ENCODE results near the gene CTDSPL2. TPM values are rescaled to one million over a fixed set of nuclear protein-coding genes. Genes with fewer than 3 reads are reported as not detected.
"Not testable (repeated sequence)": the region's sequence is repeated elsewhere in the genome, so short reads cannot be mapped to it uniquely, and the experiment has no call there.

CTDSPL2 gene
- total RNA-seq, 4 donors from 2014 or later = 18.3 to 26.1 (median 24.5) TPM

DNA sequence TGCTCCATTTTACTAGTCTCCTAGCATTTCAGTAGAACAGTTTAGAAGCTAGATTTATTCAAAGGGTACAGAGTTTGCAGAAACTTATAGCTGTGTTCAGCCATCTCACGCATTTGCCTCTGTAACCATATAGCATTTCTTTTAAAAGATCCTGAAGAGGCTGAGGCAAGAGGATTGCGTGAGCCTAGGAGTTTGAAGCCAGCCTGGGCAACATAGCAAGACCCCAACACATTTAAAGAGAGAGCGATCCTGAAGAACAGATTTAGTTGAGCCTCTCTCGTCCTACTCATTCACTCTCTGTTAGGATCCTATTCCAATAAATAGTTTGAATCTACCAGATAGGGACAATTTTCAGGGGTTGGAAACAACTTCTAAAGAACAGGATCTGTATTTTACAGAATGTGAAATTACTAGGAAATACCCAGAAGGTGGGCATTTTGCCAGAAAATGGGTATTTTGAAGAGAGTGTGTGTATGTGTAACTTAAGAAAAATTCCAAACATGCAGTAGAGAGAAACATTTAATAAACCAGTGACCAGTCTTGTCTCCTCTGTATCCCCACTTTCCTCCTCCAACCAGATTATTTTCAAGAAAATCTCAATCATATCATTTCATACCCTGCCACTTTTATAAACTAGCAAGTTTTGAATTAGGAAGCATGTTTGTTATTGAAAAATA lies 114.0 kb downstream of the CTDSPL2 start:
- no peak for TF ChIP-seq POLR2A (IDR thresholded peaks at IDR 0.05)
- TF ChIP-seq, protein P1, sequence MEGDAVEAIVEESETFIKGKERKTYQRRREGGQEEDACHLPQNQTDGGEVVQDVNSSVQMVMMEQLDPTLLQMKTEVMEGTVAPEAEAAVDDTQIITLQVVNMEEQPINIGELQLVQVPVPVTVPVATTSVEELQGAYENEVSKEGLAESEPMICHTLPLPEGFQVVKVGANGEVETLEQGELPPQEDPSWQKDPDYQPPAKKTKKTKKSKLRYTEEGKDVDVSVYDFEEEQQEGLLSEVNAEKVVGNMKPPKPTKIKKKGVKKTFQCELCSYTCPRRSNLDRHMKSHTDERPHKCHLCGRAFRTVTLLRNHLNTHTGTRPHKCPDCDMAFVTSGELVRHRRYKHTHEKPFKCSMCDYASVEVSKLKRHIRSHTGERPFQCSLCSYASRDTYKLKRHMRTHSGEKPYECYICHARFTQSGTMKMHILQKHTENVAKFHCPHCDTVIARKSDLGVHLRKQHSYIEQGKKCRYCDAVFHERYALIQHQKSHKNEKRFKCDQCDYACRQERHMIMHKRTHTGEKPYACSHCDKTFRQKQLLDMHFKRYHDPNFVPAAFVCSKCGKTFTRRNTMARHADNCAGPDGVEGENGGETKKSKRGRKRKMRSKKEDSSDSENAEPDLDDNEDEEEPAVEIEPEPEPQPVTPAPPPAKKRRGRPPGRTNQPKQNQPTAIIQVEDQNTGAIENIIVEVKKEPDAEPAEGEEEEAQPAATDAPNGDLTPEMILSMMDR (IDR thresholded peaks at IDR 0.05 in 4 of 5, conservative IDR thresholded peaks at IDR 0.05 in 1 of 5) = no peak
- Histone ChIP-seq H3K27ac (peak overlapping the region; percentile 60 to 78 (median 66)), H3K36me3 (no peaks in the 10 kb centered on the region), H3K4me3 (no peak overlapping the region), H3K4me1 (peaks cover 60 to 66% of the 10 kb centered on the region in 2 donors), H3K9me3 (no peaks in the 10 kb centered on the region), H3K27me3 (no peaks in the 10 kb centered on the region)
- in situ Hi-C loops (cut with MboI; ENCODE audit: low sequenced_read_pairs in 4 of 4) = no loop called here
- ATAC-seq (no peak), DNase-seq (no peak)
- intact Hi-C loops (cut with DNase I; ENCODE audit: low total_unique reads) = loop anchor here (5.0 kb wide), 1 partner anchor 171 kb away; the partner anchor contains the start of genes B2M and PATL2

GRCh38 chr15:44542596-44542995 lies 115.2 kb downstream of the CTDSPL2 start:
- DNase-seq (no peak), ATAC-seq (no peak)
- Histone ChIP-seq H3K27me3 (no peaks in the 10 kb centered on the region), H3K4me3 (peak overlapping the region in 1 of 4 donors; percentile 6), H3K27ac (peak overlapping the region; percentile 60 to 78 (median 66)), H3K4me1 (peaks cover 68 to 75% of the 10 kb centered on the region in 2 donors), H3K36me3 (no peaks in the 10 kb centered on the region), H3K9me3 (no peaks in the 10 kb centered on the region)
- in situ Hi-C loops (cut with MboI; ENCODE audit: low sequenced_read_pairs in 4 of 4) (no loop called here), intact Hi-C loops (cut with DNase I; ENCODE audit: low total_unique reads) (loop anchor here (5.0 kb wide), 1 partner anchor 170 kb away; the partner anchor contains the start of genes B2M and PATL2)
- TF ChIP-seq, protein P1 (IDR thresholded peaks at IDR 0.05 in 4 of 5, conservative IDR thresholded peaks at IDR 0.05 in 1 of 5) = no peak
- TF ChIP-seq POLR2A (IDR thresholded peaks at IDR 0.05) = no peak

GRCh38 chr15:44544745-44545144 lies 117.3 kb downstream of the CTDSPL2 start:
- H3K36me3 ChIP-seq; H3K9me3 ChIP-seq; in situ Hi-C loops (cut with MboI; ENCODE audit: low sequenced_read_pairs in 4 of 4); DNase-seq; H3K4me3 ChIP-seq; ATAC-seq; H3K27me3 ChIP-seq: not testable (repeated sequence)
- peak overlapping the region; percentile 78 to 88 (median 80) for H3K27ac ChIP-seq
- intact Hi-C loops (cut with DNase I; ENCODE audit: low total_unique reads) = loop anchor here (5.0 kb wide), 1 partner anchor 168 kb away; the partner anchor contains the start of genes B2M and PATL2
- peaks cover 52 to 62% of the 10 kb centered on the region in 2 donors for H3K4me1 ChIP-seq

GRCh38 chr15:44545913-44546802 lies 118.7 kb downstream of the CTDSPL2 start:
- ATAC-seq (peak; percentile 96 to 97), DNase-seq (peak; percentile 54 to 75)
- peak overlapping the region in 1 of 4 donors; percentile 3 for H3K4me3 ChIP-seq

GRCh38 chr15:44549152-44549551 lies 121.7 kb downstream of the CTDSPL2 start:
- H3K4me3 ChIP-seq; DNase-seq; intact Hi-C loops (cut with DNase I; ENCODE audit: low total_unique reads); ATAC-seq; H3K9me3 ChIP-seq; in situ Hi-C loops (cut with MboI; ENCODE audit: low sequenced_read_pairs in 4 of 4); H3K27me3 ChIP-seq: not testable (repeated sequence)
- Histone ChIP-seq H3K36me3 (peaks cover 0 to 23% of the 10 kb centered on the region in 2 donors), H3K4me1 (peaks cover 31 to 34% of the 10 kb centered on the region in 2 donors), H3K27ac (peak overlapping the region in 1 of 4 donors; percentile 15)

More at GRCh38 chr15:44545913-44546802, 118.7 kb downstream of the CTDSPL2 start:
- TF ChIP-seq, protein P1 (IDR thresholded peaks at IDR 0.05 in 4 of 5, conservative IDR thresholded peaks at IDR 0.05 in 1 of 5) = peak in 3 of 5 experiments; percentile 9 to 29 (median 20)
- TF ChIP-seq POLR2A (IDR thresholded peaks at IDR 0.05) = no peak
- Histone ChIP-seq H3K36me3 (no peaks in the 10 kb centered on the region), H3K27ac (peak overlapping the region; percentile 78 to 88 (median 80)), H3K9me3 (no peaks in the 10 kb centered on the region), H3K27me3 (no peaks in the 10 kb centered on the region), H3K4me1 (peaks cover 52 to 56% of the 10 kb centered on the region in 2 donors)
- intact Hi-C loops (cut with DNase I; ENCODE audit: low total_unique reads) = no loop called here
- in situ Hi-C loops (cut with MboI; ENCODE audit: low sequenced_read_pairs in 4 of 4) = no loop called here
